Endometrial microvascular endothelial cells (primary cell): ENCODE data around the gene CHID1. TPM values are rescaled to one million over a fixed set of nuclear protein-coding genes. Genes with fewer than 3 reads are reported as not detected.

Experiments
- in situ Hi-C: cut with HindIII; loops from 2 replicates; pipeline ENCODE4 v1.10.0; 2017; ENCODE audit warnings: low sequenced_read_pairs, low pct_unique_long_range_greater_than_20kb; ENCODE audit errors: inconsistent ontology term
- total RNA-seq: library from RNA; depleted of rRNA; stranded (reverse); fragments of >200 nt; gene quantifications from one replicate; pipeline ENCODE4 v1.2.3, GENCODE V29; 2015; ENCODE audit errors: inconsistent ontology term

Gene CHID1
- total RNA-seq, 1 donor from 2014 or later, result 156 TPM

- in situ Hi-C loops, result no loop called here
Observed at GRCh38 chr11:871472-871871, 39.1 kb downstream of the CHID1 start.

DNA sequence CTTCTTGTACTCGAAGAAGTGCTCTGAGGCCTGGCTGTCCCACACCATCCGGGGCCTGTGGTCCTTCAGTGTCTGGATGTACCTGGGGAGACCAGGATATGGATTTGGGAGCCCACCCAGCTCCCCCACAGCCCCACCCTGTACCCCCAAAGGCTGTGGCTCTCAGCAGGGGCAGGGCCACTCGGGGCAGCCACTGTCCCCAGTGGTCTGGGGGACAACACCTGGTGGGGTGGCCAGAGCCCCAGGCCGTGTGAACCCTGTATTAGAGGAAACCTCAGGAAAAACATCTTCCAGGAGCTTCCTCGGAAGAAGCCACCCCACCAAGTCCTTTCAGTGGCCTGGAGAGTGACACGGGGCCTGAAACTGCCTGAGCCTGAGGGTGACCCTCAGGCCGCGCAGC lies 40.2 kb downstream of the CHID1 start:
- in situ Hi-C loops, result no loop called here

DNA sequence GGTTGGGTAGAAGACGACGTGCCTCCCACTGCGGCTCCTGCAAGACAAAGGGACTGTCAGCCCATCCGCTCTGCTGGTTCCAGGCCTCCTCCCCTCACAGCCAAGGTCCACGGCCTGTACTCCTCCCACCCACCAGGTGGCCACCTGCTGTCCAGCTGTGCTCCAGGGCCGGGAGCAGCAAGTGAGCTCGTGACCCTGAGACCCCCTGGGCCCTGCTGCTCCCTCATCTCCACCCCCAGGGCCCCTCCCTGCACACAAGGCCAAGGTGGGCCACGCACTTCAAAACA lies 40.5 kb downstream of the CHID1 start:
- in situ Hi-C loops, result no loop called here

- in situ Hi-C loops, result no loop called here
Observed at GRCh38 chr11:869399-870126, 41.0 kb downstream of the CHID1 start.

DNA sequence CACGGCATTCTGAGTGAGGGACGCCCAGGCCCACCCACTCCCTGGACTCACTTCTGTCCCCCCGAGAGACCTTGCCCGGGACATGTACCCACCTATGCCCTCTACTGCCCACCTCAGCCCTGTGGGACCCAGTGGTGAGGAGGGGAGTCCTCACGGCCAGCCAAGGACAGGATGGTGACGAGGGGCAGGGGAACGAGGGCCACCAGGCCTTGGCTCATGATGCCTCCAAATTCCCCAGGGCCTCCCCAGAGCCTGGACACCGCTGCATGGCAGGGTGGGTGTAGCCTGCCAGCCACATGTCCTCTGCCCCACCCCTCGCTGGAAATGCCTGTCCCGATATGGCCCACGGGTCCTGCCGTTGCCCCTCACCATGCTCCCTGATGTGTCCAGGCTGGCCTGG lies 41.8 kb downstream of the CHID1 start:
- in situ Hi-C loops, result no loop called here

DNA sequence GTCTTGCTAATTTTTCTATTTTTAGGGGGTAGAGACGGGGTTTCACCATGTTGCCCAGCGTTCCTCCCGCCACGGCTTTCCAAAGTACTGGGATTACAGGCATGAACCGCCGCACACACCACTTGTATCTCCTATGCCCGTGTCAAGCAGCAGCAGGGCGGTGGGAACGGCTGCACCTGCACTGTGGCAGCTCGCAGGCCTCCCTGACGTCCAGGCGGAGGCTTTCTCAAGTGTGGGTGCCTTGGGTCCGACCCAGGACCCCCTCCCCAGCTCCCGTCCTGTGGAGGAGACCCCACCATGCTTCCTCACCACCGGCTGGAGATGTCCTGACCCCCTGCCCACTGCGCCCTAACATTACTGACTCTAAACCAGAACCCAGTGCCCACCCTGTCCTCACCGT lies 42.2 kb downstream of the CHID1 start:
- in situ Hi-C loops, result no loop called here

- in situ Hi-C loops, result no loop called here
Observed at GRCh38 chr11:867856-868358, 42.7 kb downstream of the CHID1 start.

DNA sequence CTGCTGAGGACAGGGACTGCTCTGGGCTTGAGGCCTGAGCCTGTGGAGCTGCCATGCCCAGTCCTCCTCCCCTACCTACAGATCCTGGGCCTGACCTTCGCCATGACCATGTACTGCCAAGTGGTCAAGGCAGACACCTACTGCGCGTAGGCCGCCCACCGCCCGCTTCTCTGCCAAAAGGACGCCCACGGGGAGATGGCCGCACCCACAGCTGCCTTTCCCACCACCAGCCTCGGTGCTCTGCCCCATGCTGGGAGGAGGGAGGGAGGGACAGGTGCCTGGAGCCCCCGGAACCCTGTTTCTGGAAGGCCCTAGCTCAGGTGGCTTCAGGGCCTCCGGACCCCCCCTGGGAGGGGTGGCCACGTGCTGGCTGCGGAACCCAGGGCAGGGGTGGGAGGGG lies 44.1 kb downstream of the CHID1 start:
- in situ Hi-C loops, result no loop called here

- in situ Hi-C loops, result no loop called here
Observed at GRCh38 chr11:865462-866430, 44.9 kb downstream of the CHID1 start.

GRCh38 chr11:864898-865297 lies 45.7 kb downstream of the CHID1 start:
- in situ Hi-C loops, result no loop called here

- in situ Hi-C loops, result no loop called here
Observed at GRCh38 chr11:863910-864827, 46.4 kb downstream of the CHID1 start.

DNA sequence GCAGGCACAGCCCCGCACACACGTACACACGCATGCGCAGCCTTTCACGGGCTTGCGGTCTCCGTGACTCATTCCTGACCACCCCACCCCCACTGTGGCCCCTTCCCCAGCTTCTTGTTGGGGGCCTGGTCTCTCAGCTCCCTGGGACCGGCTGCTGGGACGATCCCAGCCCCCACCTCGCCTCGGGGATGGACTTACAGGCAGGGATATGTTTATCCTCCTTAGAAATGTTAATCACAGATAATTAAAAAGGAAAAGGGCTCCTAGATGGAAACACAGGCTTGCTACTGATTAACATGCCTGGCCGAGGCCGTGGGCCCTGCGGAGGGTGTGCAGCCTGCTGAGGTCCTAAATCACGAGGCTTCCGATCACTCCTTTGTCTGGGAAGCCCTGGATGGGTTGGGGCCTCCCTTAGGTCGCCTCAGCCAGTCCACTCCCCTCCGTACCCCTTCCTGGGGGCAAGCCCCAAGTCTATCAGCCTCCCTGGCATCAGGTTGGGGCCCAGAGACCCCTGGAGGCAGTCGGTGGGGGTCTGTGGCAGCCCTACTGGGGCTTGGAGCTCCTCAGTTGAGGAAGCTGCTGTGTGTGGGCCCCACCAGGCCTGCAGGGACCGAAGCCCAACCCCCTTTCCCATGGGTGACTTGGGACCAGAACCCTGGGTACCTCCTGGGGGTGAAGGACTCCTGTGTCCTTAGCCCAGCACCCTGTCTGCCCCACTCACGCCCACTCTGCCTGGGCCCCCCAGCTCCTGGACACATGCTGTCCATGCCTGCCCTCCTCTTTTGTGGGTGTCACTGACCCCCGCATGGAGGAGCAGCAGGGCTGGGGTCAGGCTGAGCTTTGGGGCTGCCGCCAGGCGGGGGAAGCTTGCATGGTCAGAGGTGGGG lies 47.3 kb downstream of the CHID1 start:
- in situ Hi-C loops, result no loop called here

GRCh38 chr11:862696-863022 lies 48.0 kb downstream of the CHID1 start:
- in situ Hi-C loops, result no loop called here

DNA sequence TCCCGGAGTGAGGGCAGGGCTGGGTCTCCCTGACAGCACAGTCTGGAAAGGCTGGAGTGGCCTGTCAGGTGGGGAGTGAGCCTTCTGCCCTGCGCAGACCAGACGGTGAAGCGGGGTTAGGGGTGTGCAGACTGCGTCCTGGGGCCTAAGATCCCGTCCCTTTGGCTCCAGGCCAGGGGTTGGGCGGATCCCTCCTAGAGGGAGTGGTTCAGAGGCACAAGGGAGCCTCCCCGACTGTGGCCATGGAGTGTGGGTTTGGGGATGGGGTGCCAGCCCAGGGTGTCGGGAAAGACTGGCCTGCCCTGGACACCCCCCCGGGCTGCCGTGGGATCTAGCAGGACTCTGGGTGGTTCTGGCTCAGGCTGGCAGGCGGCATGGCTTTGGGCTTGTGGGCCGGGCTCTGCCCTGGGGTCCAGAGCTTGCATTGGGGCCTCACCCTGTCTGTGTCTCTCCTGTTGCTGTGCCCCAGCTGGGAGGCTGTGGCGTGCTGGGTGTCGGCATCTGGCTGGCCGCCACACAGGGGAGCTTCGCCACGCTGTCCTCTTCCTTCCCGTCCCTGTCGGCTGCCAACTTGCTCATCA lies 48.4 kb downstream of the CHID1 start:
- in situ Hi-C loops, result no loop called here

GRCh38 chr11:861105-861479 lies 49.5 kb downstream of the CHID1 start:
- in situ Hi-C loops, result no loop called here

DNA sequence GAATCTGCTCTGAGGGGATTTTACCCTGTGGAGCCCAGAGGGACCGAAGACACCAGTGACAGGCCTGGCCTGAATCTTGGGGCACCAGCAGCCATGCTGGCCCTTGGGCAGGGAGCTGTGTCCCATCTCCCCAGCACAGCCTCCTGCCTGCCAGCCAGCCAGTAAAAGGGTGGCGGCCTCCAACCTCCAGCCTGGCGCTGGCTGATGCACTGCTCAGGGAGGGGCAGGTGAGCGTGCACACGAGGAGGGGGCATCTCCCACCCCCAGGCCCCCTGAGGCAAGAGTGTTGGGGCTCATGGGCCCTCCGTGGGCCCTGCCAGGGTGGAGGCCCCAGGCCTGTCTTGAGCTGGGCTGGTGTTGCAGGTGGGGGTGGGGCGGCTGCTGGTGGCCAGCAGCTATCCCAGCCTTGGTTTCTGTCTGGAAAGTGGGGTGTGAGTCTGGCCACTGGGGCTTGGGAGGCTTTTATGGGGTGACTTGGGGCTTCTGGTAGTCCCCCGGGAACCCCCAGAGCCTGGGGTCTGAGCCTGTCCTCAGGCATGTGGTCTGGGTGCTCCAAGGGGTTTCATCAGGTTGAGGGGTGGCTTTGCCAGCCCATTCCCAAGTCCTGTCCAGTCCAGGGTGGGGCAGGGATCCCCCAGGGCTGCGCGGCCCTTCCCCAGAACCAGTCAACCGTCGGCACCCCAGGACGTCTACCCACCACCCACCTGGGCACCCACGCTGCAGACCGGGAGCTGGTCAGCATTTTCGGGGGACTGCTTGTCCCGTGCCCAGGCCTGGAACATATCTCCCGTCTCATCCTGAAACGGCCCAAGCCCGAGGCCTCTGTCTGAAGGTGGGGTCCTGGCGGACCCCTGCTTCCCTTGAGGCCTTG lies 50.1 kb downstream of the CHID1 start:
- in situ Hi-C loops, result no loop called here

DNA sequence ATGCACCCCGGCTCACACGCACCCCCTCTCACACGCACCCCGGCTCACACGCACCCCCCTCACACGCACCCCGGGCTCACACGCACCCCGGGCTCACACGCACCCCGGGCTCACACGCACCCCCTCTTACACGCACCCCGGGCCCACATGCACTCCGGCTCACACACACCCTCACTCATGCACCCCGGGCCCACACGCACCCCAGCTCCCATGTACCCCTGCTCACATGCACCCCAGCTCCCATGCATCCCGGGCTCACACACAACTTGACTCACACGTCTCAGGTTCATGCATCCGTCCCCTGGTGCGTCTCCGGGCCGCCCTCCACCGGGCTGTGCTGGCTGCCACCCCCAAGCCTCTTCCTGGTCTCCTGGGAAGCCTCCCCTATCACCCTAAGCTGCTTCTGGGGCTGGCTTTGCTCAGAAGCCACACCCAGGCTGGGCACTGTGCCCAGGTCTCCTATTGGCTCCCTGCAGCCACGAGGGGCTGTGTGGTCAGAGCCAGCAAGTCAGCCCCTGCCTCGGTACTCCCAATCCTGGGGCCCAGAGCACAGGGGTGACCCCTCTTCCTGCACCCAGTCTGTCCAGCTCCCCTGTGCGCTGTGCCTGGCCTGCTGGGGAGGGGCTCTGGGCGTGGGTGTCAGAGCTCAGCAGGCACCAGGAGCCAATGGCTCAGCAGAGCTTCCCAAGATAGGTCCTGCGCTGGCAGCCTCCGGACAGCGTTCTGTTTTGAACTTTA lies 51.0 kb downstream of the CHID1 start:
- in situ Hi-C loops, result no loop called here
